ENCODE data around the gene CEBPZ. TPM values are rescaled to one million over a fixed set of nuclear protein-coding genes. Genes with fewer than 3 reads are reported as not detected.

The CEBPZ gene
- total RNA-seq, 2 experiments from 2014 or later = 34.9 to 57.2 TPM

DNA sequence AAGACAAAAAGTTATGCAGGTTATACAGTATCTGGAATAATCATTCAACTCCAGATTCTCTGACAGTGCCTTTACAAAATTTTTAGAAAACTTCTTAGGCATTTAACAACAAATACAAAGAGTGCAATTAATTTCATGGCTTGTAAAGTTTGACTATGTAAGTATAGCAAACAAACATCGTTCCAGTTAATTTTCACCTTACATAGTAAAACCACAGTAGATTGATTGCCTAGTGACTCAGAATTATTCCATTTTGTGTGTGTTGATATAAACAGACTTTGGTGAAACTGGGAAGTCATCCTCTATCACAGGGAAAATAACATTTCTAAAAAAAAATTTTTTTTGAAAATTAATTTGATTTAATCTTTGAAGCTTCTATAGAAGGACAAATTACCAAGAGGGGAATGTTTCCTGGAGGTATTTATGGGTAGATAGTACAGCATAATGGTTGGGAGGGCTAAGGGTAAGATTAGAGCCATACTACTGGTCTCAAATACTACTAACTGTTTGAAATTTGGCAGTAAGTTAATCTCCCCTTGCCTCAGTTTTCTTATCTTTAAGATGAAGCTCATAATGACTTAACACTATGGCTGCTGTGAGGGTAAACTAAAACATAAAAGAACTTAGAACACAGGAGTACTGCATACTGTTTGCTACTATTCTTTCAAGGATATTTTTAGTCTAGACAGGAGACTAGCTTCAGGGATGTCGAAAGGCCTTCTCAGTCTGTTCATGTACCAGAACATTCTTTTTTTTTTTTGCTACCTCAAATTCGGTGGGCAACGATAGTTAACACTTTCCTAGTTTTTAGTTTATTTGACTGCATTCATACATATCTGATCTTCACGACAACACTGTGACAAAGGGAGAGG lies 19.7 kb upstream of the CEBPZ start:
- intact Hi-C loops (cut with micrococcal nuclease; ENCODE audit: unreplicated experiment) = no loop called here
- no peak overlapping the region for H2AFZ ChIP-seq (ENCODE audit: low read length)
- H3K4me2 ChIP-seq (ENCODE audit: low read length) = no peak overlapping the region
- H3K79me2 ChIP-seq (ENCODE audit: insufficient read depth, low read depth, low read length) = no peaks in the 10 kb centered on the region
- H3K27ac ChIP-seq (ENCODE audit: low read depth, low read length, poor library complexity, severe bottlenecking) = no peak overlapping the region
- no peaks in the 10 kb centered on the region for H3K9me2 ChIP-seq (ENCODE audit: insufficient read depth, low read length)
- POLR2A ChIA-PET = interaction anchor here (0.6 to 1.2 kb wide), 5 partner anchors 15 to 289 kb away, joined by 3 to 5 read pairs (median 3); no protein-coding TSS in a partner anchor
- TF ChIP-seq, protein P1, sequence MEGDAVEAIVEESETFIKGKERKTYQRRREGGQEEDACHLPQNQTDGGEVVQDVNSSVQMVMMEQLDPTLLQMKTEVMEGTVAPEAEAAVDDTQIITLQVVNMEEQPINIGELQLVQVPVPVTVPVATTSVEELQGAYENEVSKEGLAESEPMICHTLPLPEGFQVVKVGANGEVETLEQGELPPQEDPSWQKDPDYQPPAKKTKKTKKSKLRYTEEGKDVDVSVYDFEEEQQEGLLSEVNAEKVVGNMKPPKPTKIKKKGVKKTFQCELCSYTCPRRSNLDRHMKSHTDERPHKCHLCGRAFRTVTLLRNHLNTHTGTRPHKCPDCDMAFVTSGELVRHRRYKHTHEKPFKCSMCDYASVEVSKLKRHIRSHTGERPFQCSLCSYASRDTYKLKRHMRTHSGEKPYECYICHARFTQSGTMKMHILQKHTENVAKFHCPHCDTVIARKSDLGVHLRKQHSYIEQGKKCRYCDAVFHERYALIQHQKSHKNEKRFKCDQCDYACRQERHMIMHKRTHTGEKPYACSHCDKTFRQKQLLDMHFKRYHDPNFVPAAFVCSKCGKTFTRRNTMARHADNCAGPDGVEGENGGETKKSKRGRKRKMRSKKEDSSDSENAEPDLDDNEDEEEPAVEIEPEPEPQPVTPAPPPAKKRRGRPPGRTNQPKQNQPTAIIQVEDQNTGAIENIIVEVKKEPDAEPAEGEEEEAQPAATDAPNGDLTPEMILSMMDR (conservative IDR thresholded peaks at IDR 0.05; ENCODE audit: low read length) = no peak
- TF ChIP-seq EZH2phosphoT487 (IDR thresholded peaks at IDR 0.05; ENCODE audit: borderline replicate concordance, low read depth, low read length) = no peak
- H3K9me3 ChIP-seq (ENCODE audit: low read length) = no peaks in the 10 kb centered on the region
- H3K4me1 ChIP-seq (ENCODE audit: insufficient read depth, low read length, poor library complexity, severe bottlenecking) = no peaks in the 10 kb centered on the region
- H3K4me3 ChIP-seq (ENCODE audit: low read depth, low read length, poor library complexity, severe bottlenecking) = no peak overlapping the region
- 0 out of 2 replicates have a peak, but pooled peaks cover 4% of the 10 kb centered on the region for H4K20me1 ChIP-seq (ENCODE audit: insufficient read depth, low read length)
- CTCF ChIA-PET (ENCODE audit: unreplicated experiment) = no interaction called here
- peaks cover 99% of the 10 kb centered on the region for H3K36me3 ChIP-seq (ENCODE audit: insufficient read depth, low read length)
- DNase-seq (ENCODE audit: low spot score) = no peak
- no TSS peak for BruUV-seq (replicated peaks)

DNA sequence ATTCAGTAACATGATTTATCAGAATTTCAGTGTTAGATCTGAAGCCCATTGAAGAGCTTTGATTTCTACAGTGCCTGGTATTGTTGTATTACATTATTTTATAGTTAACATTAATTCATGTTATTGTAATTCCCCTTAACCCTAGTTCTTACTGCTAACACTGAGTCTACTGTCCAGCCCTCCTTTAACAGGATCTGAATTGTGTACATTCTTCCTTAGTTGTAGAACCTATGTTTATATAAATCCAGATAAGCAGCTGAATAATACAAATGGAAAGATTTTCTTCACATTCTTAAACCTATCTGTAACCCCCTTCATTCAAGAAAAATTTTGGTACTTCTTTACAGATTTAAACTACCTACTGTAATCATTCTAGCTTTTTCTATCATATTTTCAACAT lies 14.8 kb upstream of the CEBPZ start:
- H3K27ac ChIP-seq (ENCODE audit: low read depth, low read length, poor library complexity, severe bottlenecking) = no peak overlapping the region
- TF ChIP-seq, protein P1 (conservative IDR thresholded peaks at IDR 0.05; ENCODE audit: low read length) = no peak
- TF ChIP-seq EZH2phosphoT487 (IDR thresholded peaks at IDR 0.05; ENCODE audit: borderline replicate concordance, low read depth, low read length) = no peak
- no peaks in the 10 kb centered on the region for H3K9me2 ChIP-seq (ENCODE audit: insufficient read depth, low read length)
- H3K9me3 ChIP-seq (ENCODE audit: low read length) = no peaks in the 10 kb centered on the region
- H3K4me3 ChIP-seq (ENCODE audit: low read depth, low read length, poor library complexity, severe bottlenecking) = no peak overlapping the region
- H3K36me3 ChIP-seq (ENCODE audit: insufficient read depth, low read length) = peaks cover 100% of the 10 kb centered on the region
- no peak overlapping the region for H3K4me2 ChIP-seq (ENCODE audit: low read length)
- no peaks in the 10 kb centered on the region for H3K4me1 ChIP-seq (ENCODE audit: insufficient read depth, low read length, poor library complexity, severe bottlenecking)
- no peak for DNase-seq (ENCODE audit: low spot score)
- ChIA-PET POLR2A (interaction anchor here (1.2 to 1.6 kb wide), 2 partner anchors 10 to 15 kb away, joined by 3 to 5 read pairs; partner anchors contain the start of genes CEBPZ and NDUFAF7), CTCF (ENCODE audit: unreplicated experiment) (no interaction called here)
- intact Hi-C loops (cut with micrococcal nuclease; ENCODE audit: unreplicated experiment) = no loop called here
- 0 out of 2 replicates have a peak, but pooled peaks cover 4% of the 10 kb centered on the region for H4K20me1 ChIP-seq (ENCODE audit: insufficient read depth, low read length)
- no peaks in the 10 kb centered on the region for H3K79me2 ChIP-seq (ENCODE audit: insufficient read depth, low read depth, low read length)
- no peak overlapping the region for H2AFZ ChIP-seq (ENCODE audit: low read length)
- no TSS peak for BruUV-seq (replicated peaks)

DNA sequence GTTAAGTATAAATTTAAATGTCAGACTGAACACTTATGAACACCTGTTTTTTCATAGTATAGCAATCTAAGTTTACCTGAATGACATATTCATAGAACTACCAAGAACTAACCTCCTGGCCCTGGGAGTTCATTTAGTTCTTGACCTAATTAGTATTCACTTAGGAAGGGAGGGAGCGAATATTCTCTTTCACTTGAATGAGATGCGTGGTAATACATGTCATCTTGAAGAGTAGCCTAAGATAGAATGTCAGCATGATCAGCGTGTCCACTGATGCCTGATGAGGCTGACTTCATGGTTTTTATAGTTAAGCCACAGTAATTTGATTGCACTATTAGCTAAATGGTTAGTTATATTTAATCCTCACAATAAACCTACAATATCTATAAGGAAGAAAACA lies 13.4 kb upstream of the CEBPZ start:
- Histone ChIP-seq H3K36me3 (ENCODE audit: insufficient read depth, low read length) (peaks cover 97% of the 10 kb centered on the region), H2AFZ (ENCODE audit: low read length) (no peak overlapping the region), H3K9me3 (ENCODE audit: low read length) (no peaks in the 10 kb centered on the region), H3K9me2 (ENCODE audit: insufficient read depth, low read length) (no peaks in the 10 kb centered on the region), H3K79me2 (ENCODE audit: insufficient read depth, low read depth, low read length) (no peaks in the 10 kb centered on the region), H3K27ac (ENCODE audit: low read depth, low read length, poor library complexity, severe bottlenecking) (no peak overlapping the region), H3K4me1 (ENCODE audit: insufficient read depth, low read length, poor library complexity, severe bottlenecking) (no peaks in the 10 kb centered on the region), H3K4me3 (ENCODE audit: low read depth, low read length, poor library complexity, severe bottlenecking) (no peak overlapping the region), H4K20me1 (ENCODE audit: insufficient read depth, low read length) (no peaks in the 10 kb centered on the region), H3K4me2 (ENCODE audit: low read length) (no peak overlapping the region)
- no TSS peak for BruUV-seq (replicated peaks)
- intact Hi-C loops (cut with micrococcal nuclease; ENCODE audit: unreplicated experiment) = no loop called here
- TF ChIP-seq, protein P1 (conservative IDR thresholded peaks at IDR 0.05; ENCODE audit: low read length) = no peak
- TF ChIP-seq EZH2phosphoT487 (IDR thresholded peaks at IDR 0.05; ENCODE audit: borderline replicate concordance, low read depth, low read length) = no peak
- ChIA-PET POLR2A (interaction anchor here (0.6 to 1.4 kb wide), 9 partner anchors 9 to 376 kb away, joined by 3 to 6 read pairs (median 3); no protein-coding TSS in a partner anchor), CTCF (ENCODE audit: unreplicated experiment) (no interaction called here)
- no peak for DNase-seq (ENCODE audit: low spot score)
